ENCODE measurements around the gene B3GALT4.
"Not testable (repeated sequence)": the region's sequence is repeated elsewhere in the genome, so short reads cannot be mapped to it uniquely, and the experiment has no call there.

Gene B3GALT4

DNA sequence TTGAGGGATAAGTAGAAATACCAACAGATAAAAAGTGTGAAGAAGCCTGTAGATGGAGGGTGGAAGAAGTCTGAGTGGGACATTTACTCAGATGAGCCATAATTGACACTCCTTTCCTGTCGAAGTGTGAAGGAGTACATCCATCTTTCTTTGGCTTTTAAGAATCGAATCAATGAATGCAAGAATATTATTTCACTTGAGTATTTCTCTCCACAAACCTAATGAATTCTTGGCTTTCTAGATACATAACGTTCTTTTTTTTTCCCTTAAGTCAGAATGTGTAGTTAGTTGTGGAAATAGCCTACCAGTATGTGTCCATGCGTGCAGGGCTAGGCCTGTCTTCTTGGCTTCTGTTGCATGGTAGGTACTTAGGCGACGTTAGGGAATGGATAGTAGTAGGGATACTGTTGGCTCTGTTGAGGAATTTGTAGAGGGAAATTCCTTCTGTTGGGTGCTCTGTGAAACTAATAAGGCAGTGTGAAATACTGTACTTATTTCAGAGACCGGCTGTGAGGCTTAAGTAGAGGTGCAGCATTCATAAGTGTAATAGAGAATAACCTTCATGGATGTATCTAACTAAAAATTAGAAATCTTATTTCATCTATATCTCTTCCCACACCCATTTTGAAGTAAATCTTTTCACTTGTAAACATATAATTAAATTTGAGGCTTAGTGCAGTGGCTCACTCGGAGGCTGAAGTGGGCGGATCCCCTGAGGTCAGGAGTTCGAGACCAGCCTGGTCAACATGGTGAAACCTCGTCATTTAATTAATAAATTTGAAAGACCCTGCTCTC, 3.6 kb upstream of the B3GALT4 start (continued):
- no peak for TF ChIP-seq PATZ1 (CRISPR knock-in tag; IDR thresholded peaks at IDR 0.05; ENCODE audit: borderline replicate concordance)
- TF ChIP-seq CSDC2 (CRISPR knock-in tag; IDR thresholded peaks at IDR 0.05), result no peak
- no peak for TF ChIP-seq ZNF565 (CRISPR knock-in tag; conservative IDR thresholded peaks at IDR 0.05; ENCODE audit: low read depth)
- TF ChIP-seq CREB5 (CRISPR knock-in tag; IDR thresholded peaks at IDR 0.05; ENCODE audit: low read depth), result no peak

- no peak for ATAC-seq
- no peak for TF ChIP-seq TOX (CRISPR knock-in tag; IDR thresholded peaks at IDR 0.05; ENCODE audit: borderline replicate concordance)
- no peak for TF ChIP-seq SNAI2 (CRISPR knock-in tag; IDR thresholded peaks at IDR 0.05)
- no peak for TF ChIP-seq CSDC2 (CRISPR knock-in tag; IDR thresholded peaks at IDR 0.05)
- TF ChIP-seq ESRRG (CRISPR knock-in tag; IDR thresholded peaks at IDR 0.05), result no peak
- TF ChIP-seq ARNTL (CRISPR knock-in tag; IDR thresholded peaks at IDR 0.05; ENCODE audit: borderline replicate concordance, low read depth), result no peak
- no peak for TF ChIP-seq GLIS3 (CRISPR knock-in tag; IDR thresholded peaks at IDR 0.05)
These were observed 2.7 kb upstream of the B3GALT4 start for GRCh38 chr6:33273924-33274902.

DNA sequence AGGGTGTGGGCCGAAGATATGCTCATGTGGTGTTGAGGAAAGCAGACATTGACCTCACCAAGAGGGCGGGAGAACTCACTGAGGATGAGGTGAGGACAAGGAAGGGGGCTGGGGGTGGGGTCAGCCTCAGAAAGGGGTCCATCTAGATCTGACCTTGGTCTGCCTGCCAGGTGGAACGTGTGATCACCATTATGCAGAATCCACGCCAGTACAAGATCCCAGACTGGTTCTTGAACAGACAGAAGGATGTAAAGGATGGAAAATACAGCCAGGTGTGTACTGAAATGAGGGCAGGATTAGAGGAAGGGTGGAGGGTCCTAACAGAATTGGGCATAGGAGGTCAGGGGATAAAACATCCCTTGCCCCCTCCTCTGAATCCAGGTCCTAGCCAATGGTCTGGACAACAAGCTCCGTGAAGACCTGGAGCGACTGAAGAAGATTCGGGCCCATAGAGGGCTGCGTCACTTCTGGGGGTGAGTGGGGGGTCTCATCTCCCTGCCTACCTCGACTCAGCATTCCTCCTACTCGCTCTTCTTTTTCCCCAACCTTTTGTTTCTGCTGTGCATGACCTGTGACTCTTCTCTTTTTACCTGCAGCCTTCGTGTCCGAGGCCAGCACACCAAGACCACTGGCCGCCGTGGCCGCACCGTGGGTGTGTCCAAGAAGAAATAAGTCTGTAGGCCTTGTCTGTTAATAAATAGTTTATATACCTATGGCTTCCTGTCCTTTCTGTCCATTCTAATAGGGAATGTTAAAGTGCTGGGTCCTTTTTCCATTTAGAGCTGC, 935 bp upstream of the B3GALT4 start:
- ATAC-seq, result not testable (repeated sequence)

- TF ChIP-seq ZNF565 (CRISPR knock-in tag; conservative IDR thresholded peaks at IDR 0.05; ENCODE audit: low read depth) (no peak), TSHZ2 (CRISPR knock-in tag; IDR thresholded peaks at IDR 0.05) (no peak), OSR1 (CRISPR knock-in tag; IDR thresholded peaks at IDR 0.05) (no peak), ZFP3 (CRISPR knock-in tag; IDR thresholded peaks at IDR 0.05) (no peak), ZFP30 (CRISPR knock-in tag; IDR thresholded peaks at IDR 0.05) (no peak), RARB (CRISPR knock-in tag; IDR thresholded peaks at IDR 0.05) (no peak), ESRRG (CRISPR knock-in tag; IDR thresholded peaks at IDR 0.05) (no peak), TCF4 (CRISPR knock-in tag; IDR thresholded peaks at IDR 0.05; ENCODE audit: borderline replicate concordance) (no peak), ZC3H10 (CRISPR knock-in tag; IDR thresholded peaks at IDR 0.05) (no peak), ISL1 (CRISPR knock-in tag; IDR thresholded peaks at IDR 0.05) (no peak), CREB5 (CRISPR knock-in tag; IDR thresholded peaks at IDR 0.05; ENCODE audit: low read depth) (no peak), CSDC2 (CRISPR knock-in tag; IDR thresholded peaks at IDR 0.05) (no peak), ZNF8 (CRISPR knock-in tag; IDR thresholded peaks at IDR 0.05) (no peak), ZNF70 (CRISPR knock-in tag; IDR thresholded peaks at IDR 0.05) (no peak), TOX (CRISPR knock-in tag; IDR thresholded peaks at IDR 0.05; ENCODE audit: borderline replicate concordance) (no peak), PATZ1 (CRISPR knock-in tag; IDR thresholded peaks at IDR 0.05; ENCODE audit: borderline replicate concordance) (no peak)
- TF ChIP-seq, protein P1, sequence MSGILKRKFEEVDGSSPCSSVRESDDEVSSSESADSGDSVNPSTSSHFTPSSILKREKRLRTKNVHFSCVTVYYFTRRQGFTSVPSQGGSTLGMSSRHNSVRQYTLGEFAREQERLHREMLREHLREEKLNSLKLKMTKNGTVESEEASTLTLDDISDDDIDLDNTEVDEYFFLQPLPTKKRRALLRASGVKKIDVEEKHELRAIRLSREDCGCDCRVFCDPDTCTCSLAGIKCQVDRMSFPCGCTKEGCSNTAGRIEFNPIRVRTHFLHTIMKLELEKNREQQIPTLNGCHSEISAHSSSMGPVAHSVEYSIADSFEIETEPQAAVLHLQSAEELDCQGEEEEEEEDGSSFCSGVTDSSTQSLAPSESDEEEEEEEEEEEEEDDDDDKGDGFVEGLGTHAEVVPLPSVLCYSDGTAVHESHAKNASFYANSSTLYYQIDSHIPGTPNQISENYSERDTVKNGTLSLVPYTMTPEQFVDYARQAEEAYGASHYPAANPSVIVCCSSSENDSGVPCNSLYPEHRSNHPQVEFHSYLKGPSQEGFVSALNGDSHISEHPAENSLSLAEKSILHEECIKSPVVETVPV (CRISPR knock-in tag; IDR thresholded peaks at IDR 0.05), result no peak
- ATAC-seq, result no peak
These were observed 401 bp upstream of the B3GALT4 start for GRCh38 chr6:33276581-33276863.
